Ascending aorta (tissue), 2 donors: ENCODE measurements around the gene ACOT4. TPM values are rescaled to one million over a fixed set of nuclear protein-coding genes. Genes with fewer than 3 reads are reported as not detected.
"Not testable (repeated sequence)": the region's sequence is repeated elsewhere in the genome, so short reads cannot be mapped to it uniquely, and the experiment has no call there.

Experiments
- DNase-seq, 2 donors: peaks; one replicate each; pipeline ENCODE4 v3.0.0-alpha.2; 2019; ENCODE audit warnings: low spot score in 2 of 2
- H3K27ac ChIP-seq, 2 donors: fragments of 200-600 bp; sonication (generic); one replicate each; pipeline ENCODE4 v1.5.1; 2016 to 2017; ENCODE audit warnings: mild to moderate bottlenecking in 1 of 2
- H3K27me3 ChIP-seq: fragments of 200-600 bp; sonication (generic); one replicate; pipeline ENCODE4 v1.5.1; 2017
- H3K36me3 ChIP-seq, 2 donors: fragments of 200-600 bp; sonication (generic); one replicate each; pipeline ENCODE4 v1.5.1; 2016
- H3K4me1 ChIP-seq, 2 donors: fragments of 200-600 bp; sonication (generic); one replicate each; pipeline ENCODE4 v1.5.1; 2016 to 2017; ENCODE audit warnings: mild to moderate bottlenecking in 1 of 2
- H3K4me3 ChIP-seq, 2 donors: fragments of 200-600 bp; sonication (generic); one replicate each; pipeline ENCODE4 v1.5.1; 2016 to 2017; ENCODE audit warnings: mild to moderate bottlenecking in 1 of 2
- H3K9me3 ChIP-seq, 2 donors: fragments of 200-600 bp; sonication (generic); one replicate each; pipeline ENCODE4 v1.5.1; 2016
- intact Hi-C: fragments of 100-400 bp; cut with DNase I; formaldehyde crosslinking; loops from one replicate; pipeline ENCODE4 v1.15.1; 2023
- total RNA-seq: library from RNA; depleted of rRNA; stranded (reverse); fragments of >200 nt; gene quantifications from one replicate; pipeline ENCODE4 v1.1.0, GENCODE V29; 2016
- TF ChIP-seq, protein P1 (sequence below), 3 experiments: fragments of 200-600 bp in 2 of 3; fragments of 450-650 bp in 1 of 3; sonication (generic) in 2 of 3; IDR thresholded peaks; one replicate each; pipeline ENCODE4 v1.5.1; 2016 to 2019; ENCODE audit warnings: antibody characterized with exemption in 3 of 3, mild to moderate bottlenecking in 1 of 3, moderate library complexity in 1 of 3

ACOT4 gene
- total RNA-seq, 1 donor from 2014 or later = 1.9 TPM

DNA sequence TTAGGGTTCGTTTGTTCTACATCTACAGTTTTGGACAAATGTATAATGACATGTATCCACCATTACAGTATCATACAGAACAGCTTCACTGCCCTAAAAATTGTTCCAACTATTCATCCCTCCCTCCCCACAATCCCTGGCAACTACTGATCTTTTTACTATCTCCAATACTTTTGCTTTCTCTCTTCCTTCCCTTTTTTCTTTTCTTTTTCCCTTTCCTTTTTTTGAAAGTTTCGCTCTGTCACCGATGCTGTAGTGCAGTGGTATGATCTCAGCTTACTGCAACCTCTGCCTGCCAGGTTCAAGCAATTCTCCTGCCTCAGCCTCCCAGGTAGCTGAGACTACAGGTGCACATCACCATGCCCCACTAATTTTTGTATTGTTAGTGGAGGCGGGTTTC lies 2.6 kb upstream of the ACOT4 start:
- Histone ChIP-seq H3K4me1 (no peaks in the 10 kb centered on the region), H3K9me3 (no peaks in the 10 kb centered on the region), H3K36me3 (no peaks in the 10 kb centered on the region), H3K4me3 (no peak overlapping the region), H3K27me3 (no peaks in the 10 kb centered on the region), H3K27ac (no peak overlapping the region)
- no peak for DNase-seq
- intact Hi-C loops = no loop called here
- TF ChIP-seq, protein P1, sequence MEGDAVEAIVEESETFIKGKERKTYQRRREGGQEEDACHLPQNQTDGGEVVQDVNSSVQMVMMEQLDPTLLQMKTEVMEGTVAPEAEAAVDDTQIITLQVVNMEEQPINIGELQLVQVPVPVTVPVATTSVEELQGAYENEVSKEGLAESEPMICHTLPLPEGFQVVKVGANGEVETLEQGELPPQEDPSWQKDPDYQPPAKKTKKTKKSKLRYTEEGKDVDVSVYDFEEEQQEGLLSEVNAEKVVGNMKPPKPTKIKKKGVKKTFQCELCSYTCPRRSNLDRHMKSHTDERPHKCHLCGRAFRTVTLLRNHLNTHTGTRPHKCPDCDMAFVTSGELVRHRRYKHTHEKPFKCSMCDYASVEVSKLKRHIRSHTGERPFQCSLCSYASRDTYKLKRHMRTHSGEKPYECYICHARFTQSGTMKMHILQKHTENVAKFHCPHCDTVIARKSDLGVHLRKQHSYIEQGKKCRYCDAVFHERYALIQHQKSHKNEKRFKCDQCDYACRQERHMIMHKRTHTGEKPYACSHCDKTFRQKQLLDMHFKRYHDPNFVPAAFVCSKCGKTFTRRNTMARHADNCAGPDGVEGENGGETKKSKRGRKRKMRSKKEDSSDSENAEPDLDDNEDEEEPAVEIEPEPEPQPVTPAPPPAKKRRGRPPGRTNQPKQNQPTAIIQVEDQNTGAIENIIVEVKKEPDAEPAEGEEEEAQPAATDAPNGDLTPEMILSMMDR (IDR thresholded peaks at IDR 0.05) = no peak

DNA sequence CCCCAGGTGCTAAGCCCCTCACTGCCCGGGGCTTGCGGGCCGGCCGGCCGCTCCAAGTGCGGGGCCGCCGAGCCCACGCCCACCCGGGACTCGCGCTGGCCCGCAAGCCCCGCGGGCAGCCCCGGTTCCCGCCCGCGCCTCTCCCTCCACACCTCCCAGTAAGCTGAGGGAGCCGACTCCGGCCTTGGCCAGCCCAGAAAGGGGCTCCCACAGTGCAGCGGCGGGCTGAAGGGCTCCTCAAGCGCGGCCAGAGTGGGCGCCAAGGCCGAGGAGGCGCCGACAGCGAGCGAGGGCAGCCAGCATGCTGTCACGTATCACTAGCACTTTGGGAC lies 1.0 kb upstream of the ACOT4 start:
- DNase-seq, intact Hi-C loops: not testable (repeated sequence)

DNA sequence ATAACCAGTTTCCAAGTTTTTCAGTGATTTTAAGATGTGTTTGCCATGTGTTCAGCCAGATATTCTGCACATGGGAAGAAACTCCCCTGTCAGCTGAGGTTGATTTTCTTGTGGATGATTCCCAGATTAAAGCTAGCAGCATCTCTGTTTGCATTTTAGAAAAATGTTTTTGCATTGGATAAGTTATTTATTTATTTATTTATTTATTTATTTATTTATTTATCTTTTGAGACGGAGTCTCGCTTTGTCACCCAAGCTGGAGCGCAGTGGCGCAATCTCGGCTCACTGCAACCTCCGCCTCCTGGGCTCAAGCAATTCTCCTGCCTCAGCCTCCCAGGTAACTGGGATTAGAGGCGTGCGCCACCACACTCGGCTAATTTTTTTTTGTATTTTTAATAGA lies 2.8 kb downstream of the ACOT4 start:
- no peak overlapping the region for H3K27ac ChIP-seq
- no peak overlapping the region for H3K4me3 ChIP-seq
- H3K4me1 ChIP-seq = no peaks in the 10 kb centered on the region
- intact Hi-C loops = no loop called here
- no peaks in the 10 kb centered on the region for H3K9me3 ChIP-seq
- no peaks in the 10 kb centered on the region for H3K36me3 ChIP-seq
- DNase-seq = no peak
- TF ChIP-seq, protein P1 (IDR thresholded peaks at IDR 0.05) = no peak
- H3K27me3 ChIP-seq = no peaks in the 10 kb centered on the region

More for the DNA sequence above, 1.0 kb upstream of the ACOT4 start:
- H3K27me3 ChIP-seq, H3K36me3 ChIP-seq, H3K27ac ChIP-seq, H3K4me1 ChIP-seq, H3K4me3 ChIP-seq, H3K9me3 ChIP-seq: not testable (repeated sequence)

DNA sequence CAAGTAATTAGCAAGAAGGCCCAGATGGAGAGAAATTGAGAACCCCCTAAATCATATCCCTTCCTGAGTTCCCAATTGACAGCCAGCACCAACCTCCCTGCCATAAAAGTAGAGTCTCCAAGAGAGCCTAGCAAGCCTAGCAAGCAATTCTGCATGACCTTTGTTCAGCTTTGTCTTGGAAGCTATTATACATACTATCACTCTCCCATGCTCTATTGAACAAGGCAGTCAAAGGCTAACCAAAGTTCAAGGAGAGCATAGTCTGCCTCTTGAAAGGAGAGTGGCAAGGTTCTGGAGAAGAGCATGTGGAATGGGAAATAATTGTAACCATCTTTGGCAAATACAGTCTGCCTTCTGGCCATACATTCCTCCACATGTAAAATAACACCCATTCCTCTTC lies 7.8 kb downstream of the ACOT4 start:
- TF ChIP-seq, protein P1 (IDR thresholded peaks at IDR 0.05) = no peak
- Histone ChIP-seq H3K36me3 (no peaks in the 10 kb centered on the region), H3K27ac (no peak overlapping the region), H3K4me1 (no peaks in the 10 kb centered on the region), H3K4me3 (no peak overlapping the region), H3K9me3 (no peaks in the 10 kb centered on the region), H3K27me3 (no peaks in the 10 kb centered on the region)
- no peak for DNase-seq
- intact Hi-C loops = no loop called here

DNA sequence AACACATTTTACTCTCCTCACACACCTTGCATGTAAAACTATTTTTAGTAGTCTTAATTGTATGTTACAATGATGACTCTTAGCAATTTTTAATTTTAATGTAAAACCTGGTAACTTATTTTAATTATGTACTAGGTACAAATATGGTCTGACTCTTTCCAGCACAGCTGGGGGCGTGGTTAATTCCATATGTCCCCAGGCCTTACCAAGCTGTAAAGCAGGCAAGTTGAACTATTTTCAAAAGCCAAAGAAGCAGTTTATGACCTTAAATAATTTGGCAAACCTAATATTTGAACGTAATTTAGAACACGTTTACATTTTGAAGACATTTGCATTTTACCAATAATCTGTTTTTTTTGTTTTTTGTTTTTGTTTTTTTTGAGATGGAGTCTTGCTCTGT lies 11.3 kb downstream of the ACOT4 start:
- TF ChIP-seq, protein P1 (IDR thresholded peaks at IDR 0.05) = no peak
- Histone ChIP-seq H3K4me1 (no peaks in the 10 kb centered on the region), H3K27ac (no peak overlapping the region), H3K9me3 (no peaks in the 10 kb centered on the region), H3K36me3 (no peaks in the 10 kb centered on the region), H3K4me3 (no peak overlapping the region), H3K27me3 (no peaks in the 10 kb centered on the region)
- no peak for DNase-seq
- intact Hi-C loops = no loop called here

DNA sequence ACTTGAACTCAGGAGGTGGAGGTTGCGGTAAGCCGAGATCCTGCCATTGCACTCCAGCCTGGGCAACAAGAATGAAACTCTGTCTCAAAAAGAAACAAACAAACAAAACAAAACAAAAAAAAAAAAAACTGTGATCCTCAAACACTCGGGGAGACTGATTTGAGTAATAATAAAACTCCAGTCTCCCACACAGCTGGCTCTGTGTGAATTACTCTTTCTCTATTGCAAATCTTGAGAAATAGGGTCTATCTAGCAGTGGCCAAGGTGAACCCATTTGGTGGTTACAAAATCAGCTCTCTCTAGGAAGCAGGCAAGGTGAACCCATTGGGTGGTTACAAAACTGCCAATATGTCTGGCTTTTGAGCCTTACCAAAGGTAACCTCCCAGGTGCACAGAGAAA lies 14.6 kb downstream of the ACOT4 start:
- H3K4me1 ChIP-seq = no peaks in the 10 kb centered on the region
- no peaks in the 10 kb centered on the region for H3K9me3 ChIP-seq
- H3K27me3 ChIP-seq = no peaks in the 10 kb centered on the region
- H3K4me3 ChIP-seq = no peak overlapping the region
- H3K27ac ChIP-seq = no peak overlapping the region
- intact Hi-C loops = no loop called here
- no peak for DNase-seq
- TF ChIP-seq, protein P1 (IDR thresholded peaks at IDR 0.05) = no peak
- H3K36me3 ChIP-seq = no peaks in the 10 kb centered on the region
